Spleen (tissue), 7 donors: ENCODE results near the gene SSUH2.

Experiments
- POLR2AphosphoS5 ChIP-seq, 3 donors: sonication (generic); formaldehyde crosslinking; IDR thresholded peaks; one replicate each; pipeline ENCODE4 v1.5.1; 2017; ENCODE audit warnings: antibody characterized with exemption in 3 of 3
- TF ChIP-seq, protein P1 (sequence below), 11 experiments: fragments of 200-600 bp in 7 of 11; fragments of 450-650 bp in 4 of 11; sonication (generic) in 4 of 11; IDR thresholded peaks in 8 of 11; conservative IDR thresholded peaks in 3 of 11; 1 replicate in 7 of 11; 2 replicates in 4 of 11; pipeline versions ENCODE4 v1.4.0 to v1.8.0; 2016 to 2021; ENCODE audit warnings: antibody characterized with exemption in 11 of 11, inconsistent platforms in 4 of 11, mild to moderate bottlenecking in 1 of 11
- donor health status: DM: no; HTN: no; CAD: no; lungs with moderate emphysema.
- donor health status: DM: no; HTN: no; CAD: no.
- donor health status: DM: no; HTN: no; CAD: no.

GRCh38 chr3:8648909-8649741 is 4.5 kb upstream of the SSUH2 start:
- TF ChIP-seq, protein P1, sequence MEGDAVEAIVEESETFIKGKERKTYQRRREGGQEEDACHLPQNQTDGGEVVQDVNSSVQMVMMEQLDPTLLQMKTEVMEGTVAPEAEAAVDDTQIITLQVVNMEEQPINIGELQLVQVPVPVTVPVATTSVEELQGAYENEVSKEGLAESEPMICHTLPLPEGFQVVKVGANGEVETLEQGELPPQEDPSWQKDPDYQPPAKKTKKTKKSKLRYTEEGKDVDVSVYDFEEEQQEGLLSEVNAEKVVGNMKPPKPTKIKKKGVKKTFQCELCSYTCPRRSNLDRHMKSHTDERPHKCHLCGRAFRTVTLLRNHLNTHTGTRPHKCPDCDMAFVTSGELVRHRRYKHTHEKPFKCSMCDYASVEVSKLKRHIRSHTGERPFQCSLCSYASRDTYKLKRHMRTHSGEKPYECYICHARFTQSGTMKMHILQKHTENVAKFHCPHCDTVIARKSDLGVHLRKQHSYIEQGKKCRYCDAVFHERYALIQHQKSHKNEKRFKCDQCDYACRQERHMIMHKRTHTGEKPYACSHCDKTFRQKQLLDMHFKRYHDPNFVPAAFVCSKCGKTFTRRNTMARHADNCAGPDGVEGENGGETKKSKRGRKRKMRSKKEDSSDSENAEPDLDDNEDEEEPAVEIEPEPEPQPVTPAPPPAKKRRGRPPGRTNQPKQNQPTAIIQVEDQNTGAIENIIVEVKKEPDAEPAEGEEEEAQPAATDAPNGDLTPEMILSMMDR (IDR thresholded peaks at IDR 0.05 in 8 of 11, conservative IDR thresholded peaks at IDR 0.05 in 3 of 11): no peak
- TF ChIP-seq POLR2AphosphoS5 (IDR thresholded peaks at IDR 0.05): no peak
